Heart right ventricle (tissue), 16 donors: ENCODE results near the gene SDK2. TPM values are rescaled to one million over a fixed set of nuclear protein-coding genes. Genes with fewer than 3 reads are reported as not detected.

Source experiments
- ATAC-seq, 8 donors: fragments of 200-7000 bp; cut with Tn5 transposase; one replicate each; pipeline ENCODE4 v1.9.1; 2020; ENCODE audit warnings: mild to moderate bottlenecking in 8 of 8, moderate library complexity in 8 of 8, moderate number of reproducible peaks in 1 of 8
- DNase-seq, 2 donors: peaks; one replicate each; pipeline ENCODE4 v3.0.0-alpha.2; 2020
- H3K27ac ChIP-seq, 10 donors: fragments of 200-600 bp; sonication (generic) in 2 of 10; one replicate each; pipeline versions ENCODE4 v1.5.0 to v1.8.0; 2020 to 2022; ENCODE audit warnings: mild to moderate bottlenecking in 3 of 10
- H3K27me3 ChIP-seq, 7 donors: fragments of 200-600 bp; one replicate each; pipeline ENCODE4 v1.8.0; 2021 to 2022; ENCODE audit warnings: mild to moderate bottlenecking in 2 of 7
- H3K36me3 ChIP-seq, 9 donors: fragments of 200-600 bp; sonication (generic) in 1 of 9; one replicate each; pipeline versions ENCODE4 v1.5.0 to v1.8.0; 2020 to 2022; ENCODE audit warnings: mild to moderate bottlenecking in 2 of 9
- H3K4me1 ChIP-seq, 9 donors: fragments of 200-600 bp; sonication (generic) in 1 of 9; one replicate each; pipeline versions ENCODE4 v1.5.0 to v1.8.0; 2020 to 2022; ENCODE audit warnings: mild to moderate bottlenecking in 4 of 9
- H3K4me3 ChIP-seq, 10 donors: fragments of 200-600 bp; sonication (generic) in 2 of 10; one replicate each; pipeline versions ENCODE4 v1.5.0 to v1.8.0; 2020 to 2022; ENCODE audit warnings: mild to moderate bottlenecking in 7 of 10, moderate library complexity in 2 of 10
- H3K9me3 ChIP-seq, 11 donors: fragments of 200-600 bp in 10 of 11; sonication (generic) in 2 of 11; one replicate each; pipeline versions ENCODE4 v1.5.0 to v1.8.0; 2013 to 2022; ENCODE audit warnings: mild to moderate bottlenecking in 2 of 11, control low read depth in 1 of 11, moderate library complexity in 1 of 11
- CTCF ChIP-seq, 9 donors: fragments of 200-600 bp; sonication (generic) in 2 of 9; IDR thresholded peaks; one replicate each; pipeline versions ENCODE4 v1.5.0 to v1.8.0; 2021 to 2022; ENCODE audit warnings: antibody characterized with exemption in 9 of 9, mild to moderate bottlenecking in 5 of 9, moderate library complexity in 1 of 9
- WGBS, 2 donors: extraction: QIAGEN DNeasy Blood & Tissue Kit; methylation state at CpG; one replicate each; pipeline ENCODE4 v1.1.7; 2013; ENCODE audit warnings: inconsistent platforms in 1 of 2; 5-methylcytosine and 5-hydroxymethylcytosine counted together
- intact Hi-C, 10 donors: fragments of 100-400 bp; cut with DNase I; formaldehyde crosslinking; loops; one replicate each; pipeline versions ENCODE4 v1.11.1 to v1.14.2; 2022
- polyA plus RNA-seq, 2 donors: library from polyadenylated mRNA; stranded (reverse); fragments of 200-250 nt; gene quantifications; one replicate each; pipeline ENCODE4 v1.2.3, GENCODE V29; 2013
- total RNA-seq, 10 donors: library from RNA; stranded (reverse); fragmentation: NEBNext Ultra II Directional in 3 of 10; extraction: Animal tissue kit (Norgen Biotek cat#: 25700) in 3 of 10; gene quantifications; one replicate each; pipeline versions ENCODE4 v1.2.1 to v1.2.4, GENCODE V29; 2021 to 2023
- donor health status: Arrhythmogenic right ventricular cardiomyopathy.
- donor health status: ischemic (EF 13 %, LVEDD 7.1; RV severe dilation, severe dysfunction).
- donor health status: healthy with polysubstance abuse.
- donor health status: DM: no; HTN: yes; CAD: no.
- donor health status: DM: no; HTN: no; CAD: no.
- donor health status: ischemic (EF 25% LVEDD 6.9; RV normal size, moderate dysfunction).
- donor health status: ischemic (EF 25% LVEDD 5.7; RV mildly dilated, moderate dysfunction).
- donor health status: healthy.
- donor health status: DM: yes; HTN: yes; CAD: no.
- donor health status: Ischemic cardiomyopathy.
- donor health status: ischemic (EF 35%, LVEDD 5.7; RV mildly dilated, moderate dysfunction).
- donor health status: nonischemic (EF 11% LVEDD 7.7; RV severe dilation, severe dysfunction).
- donor health status: DM: yes; HTN: yes; CAD: no.
- donor health status: PGD.
- donor health status: ischemic (EF 29% LVEDD 5.4; RV normal size, mild dysfunction).
- donor health status: nonischemic (EF 23%, LVEDD 6.1; RV moderate dilation, normal function).

SDK2 gene
- total and polyA plus RNA-seq, 12 donors: 0.44 to 4.2 (median 1.9) TPM

- H3K9me3 ChIP-seq: no peaks in the 10 kb centered on the region
- no peak for TF ChIP-seq CTCF (IDR thresholded peaks at IDR 0.05)
- DNase-seq (peak; percentile 57 to 63), ATAC-seq (peak in 7 of 8 donors; percentile 30 to 66 (median 49))
- peaks cover 0 to 6% (median 0%) of the 10 kb centered on the region in 9 donors for H3K36me3 ChIP-seq
- 48 to 67% methylated on average over 8 of the region's 8 CpGs for WGBS, 2 donors
- H3K27me3 ChIP-seq: no peaks in the 10 kb centered on the region
- peak overlapping the region in 2 of 10 donors; percentile 9 to 11 for H3K4me3 ChIP-seq
- H3K4me1 ChIP-seq: peaks cover 79 to 100% (median 90%) of the 10 kb centered on the region in 9 donors
- peak overlapping the region; percentile 89 to 98 (median 95) for H3K27ac ChIP-seq
- intact Hi-C loops: no loop called here
Observed at GRCh38 chr17:73291260-73291801, 352.9 kb downstream of the SDK2 start.

- 79 to 90% methylated on average over 16 of the region's 16 CpGs for WGBS, 2 donors
- intact Hi-C loops: no loop called here
- Histone ChIP-seq H3K36me3 (peaks cover 0 to 13% (median 6%) of the 10 kb centered on the region in 9 donors), H3K9me3 (no peaks in the 10 kb centered on the region), H3K4me3 (no peak overlapping the region), H3K27me3 (no peaks in the 10 kb centered on the region), H3K4me1 (peaks cover 78 to 100% (median 97%) of the 10 kb centered on the region in 9 donors), H3K27ac (peak overlapping the region; percentile 89 to 98 (median 95))
- ATAC-seq (no peak), DNase-seq (no peak)
- TF ChIP-seq CTCF (IDR thresholded peaks at IDR 0.05): no peak
Observed at GRCh38 chr17:73290399-73291259, 353.6 kb downstream of the SDK2 start.

- Histone ChIP-seq H3K4me3 (no peak overlapping the region), H3K27me3 (no peaks in the 10 kb centered on the region), H3K36me3 (peaks cover 0 to 22% (median 15%) of the 10 kb centered on the region in 9 donors), H3K9me3 (no peaks in the 10 kb centered on the region), H3K4me1 (peaks cover 71 to 100% (median 98%) of the 10 kb centered on the region in 9 donors), H3K27ac (peak overlapping the region; percentile 47 to 98 (median 94))
- TF ChIP-seq CTCF (IDR thresholded peaks at IDR 0.05): peak in 1 of 9 donors; percentile 11
- WGBS, 2 donors: 45 to 64% methylated on average over 7 of the region's 7 CpGs
- intact Hi-C loops: loop anchor here in 1 of 10 donors (1.0 kb wide), 1 partner anchor 16 kb away; no protein-coding TSS in a partner anchor
- DNase-seq: no peak
- ATAC-seq: no peak
Observed at GRCh38 chr17:73289549-73290254, 354.5 kb downstream of the SDK2 start.
